ENCODE data around the gene GRID1.

DNA sequence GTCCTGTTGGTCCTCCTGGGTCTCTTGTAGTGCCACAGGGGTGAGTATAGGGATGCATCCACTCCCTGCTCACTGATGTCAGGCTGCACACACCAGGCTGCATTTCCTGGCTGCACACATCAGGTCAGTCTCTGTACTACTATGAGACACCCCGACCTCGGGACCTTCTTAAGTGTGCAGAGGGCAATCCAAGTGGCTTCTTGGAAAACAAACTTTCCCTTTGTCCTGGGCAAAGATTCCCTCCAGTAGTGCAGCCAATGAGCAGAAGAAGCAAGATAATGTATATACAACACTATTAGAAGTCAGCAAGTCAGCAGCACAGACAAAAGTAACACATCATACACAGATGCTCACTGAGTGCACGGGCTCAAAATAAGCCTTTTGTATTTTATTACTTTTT lies 493.5 kb downstream of the GRID1 start:
- TF ChIP-seq POLR2A (IDR thresholded peaks at IDR 0.05; ENCODE audit: low read depth, low read length) (no peak), POLR2AphosphoS5 (IDR thresholded peaks at IDR 0.05; ENCODE audit: low read depth, low read length) (no peak), TAF1 (IDR thresholded peaks at IDR 0.05; ENCODE audit: low read depth, low read length) (no peak), SPI1 (IDR thresholded peaks at IDR 0.05; ENCODE audit: low read depth, low read length) (no peak), PAX5 (IDR thresholded peaks at IDR 0.05; ENCODE audit: insufficient read depth, low read length, severe bottlenecking) (no peak), POU2F2 (IDR thresholded peaks at IDR 0.05; ENCODE audit: low read depth, low read length) (no peak)

Data from GM12891 (cell line).